Stimulated activated naive B cell treated with anti-CD40 and anti-IgM and Interleukin-4, amounts not matched to agents 10 μg/mL and 1 μg/mL and 100 μg/mL, for 72 hours (primary cell): ENCODE measurements around the gene DUSP2.

Source experiments
- ATAC-seq, 2 donors: fragments of 150-1000 bp; cut with Tn5 transposase; replicated peaks; 2 replicates each; pipeline ENCODE4 v1.10.0; 2021; ENCODE audit warnings: moderate library complexity in 1 of 2
- DNase-seq: peaks from one replicate; pipeline ENCODE4 v3.0.0; 2021
- H3K27ac Mint-ChIP-seq: one replicate; pipeline ENCODE4 v1.8.0; 2022; ENCODE audit warnings: mild to moderate bottlenecking, mixed read lengths
- H3K27me3 Mint-ChIP-seq, 2 donors: one replicate each; pipeline ENCODE4 v1.8.0; 2022; ENCODE audit warnings: mixed read lengths in 2 of 2
- H3K36me3 Mint-ChIP-seq, 2 donors: one replicate each; pipeline ENCODE4 v1.8.0; 2022; ENCODE audit warnings: mixed read lengths in 2 of 2, mild to moderate bottlenecking in 1 of 2
- H3K4me1 Mint-ChIP-seq, 2 donors: one replicate each; pipeline ENCODE4 v1.8.0; 2022; ENCODE audit warnings: mixed read lengths in 2 of 2, mild to moderate bottlenecking in 1 of 2
- H3K4me3 Mint-ChIP-seq, 2 donors: one replicate each; pipeline ENCODE4 v1.8.0; 2022; ENCODE audit warnings: mild to moderate bottlenecking in 2 of 2, mixed read lengths in 2 of 2, moderate library complexity in 1 of 2
- H3K9me3 Mint-ChIP-seq, 2 donors: one replicate each; pipeline ENCODE4 v1.8.0; 2022; ENCODE audit warnings: mixed read lengths in 2 of 2, mild to moderate bottlenecking in 1 of 2

DUSP2 gene

DNA sequence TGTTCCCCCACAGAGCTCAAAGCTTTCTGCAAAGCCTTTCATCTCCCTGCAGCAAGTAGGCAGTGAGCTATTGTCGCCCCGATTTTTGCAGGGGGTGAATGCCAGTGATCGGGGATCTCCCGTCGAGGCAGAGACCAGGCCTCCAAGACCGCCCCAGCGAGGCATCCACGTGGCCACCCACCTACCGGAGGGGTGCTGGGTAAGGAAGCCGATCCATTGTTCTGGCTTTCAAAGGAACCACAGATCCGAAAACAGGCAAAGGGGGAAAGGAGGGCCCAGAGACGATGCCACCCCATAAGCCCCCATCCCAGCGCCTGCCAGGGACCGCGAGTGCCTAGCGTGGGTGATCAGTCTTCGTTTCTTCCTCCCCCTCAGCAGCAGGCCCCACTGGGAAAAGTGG lies 31.3 kb downstream of the DUSP2 start:
- Mint-ChIP-seq H3K4me1 (peaks cover 9 to 25% of the 10 kb centered on the region in 2 donors), H3K36me3 (peaks cover 3 to 4% of the 10 kb centered on the region in 2 donors), H3K27ac (no peak overlapping the region), H3K9me3 (peaks cover 3% of the 10 kb centered on the region in 2 donors), H3K27me3 (peaks cover 13 to 30% of the 10 kb centered on the region in 2 donors), H3K4me3 (no peak overlapping the region)
- ATAC-seq, result no peak
- no peak for DNase-seq

- H3K4me3 Mint-ChIP-seq, result no peak overlapping the region
- H3K4me1 Mint-ChIP-seq, result peaks cover 9 to 24% of the 10 kb centered on the region in 2 donors
- peaks cover 3% of the 10 kb centered on the region in 2 donors for H3K9me3 Mint-ChIP-seq
- peaks cover 19 to 25% of the 10 kb centered on the region in 2 donors for H3K27me3 Mint-ChIP-seq
- H3K27ac Mint-ChIP-seq, result no peak overlapping the region
- DNase-seq, result no peak
- no peak for ATAC-seq
- peaks cover 3 to 4% of the 10 kb centered on the region in 2 donors for H3K36me3 Mint-ChIP-seq
Measured at GRCh38 chr2:96113367-96113677, 31.9 kb downstream of the DUSP2 start.

GRCh38 chr2:96112501-96113366 lies 32.5 kb downstream of the DUSP2 start:
- H3K9me3 Mint-ChIP-seq, result peaks cover 3% of the 10 kb centered on the region in 2 donors
- no peak overlapping the region for H3K27ac Mint-ChIP-seq
- peaks cover 3 to 4% of the 10 kb centered on the region in 2 donors for H3K36me3 Mint-ChIP-seq
- no peak for DNase-seq
- H3K4me1 Mint-ChIP-seq, result peaks cover 9 to 21% of the 10 kb centered on the region in 2 donors
- peaks cover 19% of the 10 kb centered on the region in 2 donors for H3K27me3 Mint-ChIP-seq
- ATAC-seq, result no peak
- no peak overlapping the region for H3K4me3 Mint-ChIP-seq

DNA sequence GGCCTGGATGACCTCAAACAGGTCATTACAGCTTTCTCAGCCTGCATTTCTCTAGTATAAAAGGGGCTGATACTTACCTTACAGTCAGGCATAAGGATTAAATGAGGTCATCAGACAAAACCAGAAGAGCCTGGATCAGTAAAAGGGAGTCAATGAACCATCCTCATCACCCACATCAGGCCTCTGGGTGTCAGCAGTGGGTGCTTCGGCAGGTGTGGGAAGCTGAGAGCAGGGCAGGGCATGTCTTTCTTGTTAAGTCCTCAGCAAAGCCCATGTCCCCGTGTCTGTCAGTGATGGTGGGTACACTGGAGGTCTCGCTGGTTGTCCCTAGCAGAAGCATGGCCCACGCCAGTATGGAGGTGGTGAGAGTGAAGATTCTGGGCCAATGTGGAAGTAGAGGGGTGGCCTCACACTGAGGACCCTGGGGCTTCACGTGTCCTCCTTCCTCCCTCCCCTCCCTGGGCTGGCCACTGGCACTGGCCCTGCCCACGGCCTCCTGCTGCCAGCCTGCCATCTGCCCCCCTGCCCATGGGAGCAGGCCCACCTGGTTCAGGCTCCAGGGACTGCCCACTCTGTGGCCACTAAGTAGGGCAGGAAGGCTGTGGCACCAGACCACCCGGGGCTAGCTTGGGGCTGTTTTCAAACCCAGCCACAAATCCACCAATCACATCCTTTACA lies 33.3 kb downstream of the DUSP2 start:
- H3K4me1 Mint-ChIP-seq, result peaks cover 3 to 17% of the 10 kb centered on the region in 2 donors
- H3K4me3 Mint-ChIP-seq, result no peak overlapping the region
- DNase-seq (no peak), ATAC-seq (no peak)
- H3K27me3 Mint-ChIP-seq, result peaks cover 13 to 19% of the 10 kb centered on the region in 2 donors
- peaks cover 3% of the 10 kb centered on the region in 2 donors for H3K9me3 Mint-ChIP-seq
- no peak overlapping the region for H3K27ac Mint-ChIP-seq
- peaks cover 3 to 4% of the 10 kb centered on the region in 2 donors for H3K36me3 Mint-ChIP-seq

GRCh38 chr2:96111257-96111640 lies 34.0 kb downstream of the DUSP2 start:
- Mint-ChIP-seq H3K4me3 (no peak overlapping the region), H3K27me3 (peaks cover 12 to 19% of the 10 kb centered on the region in 2 donors), H3K36me3 (peaks cover 3 to 4% of the 10 kb centered on the region in 2 donors), H3K27ac (no peak overlapping the region), H3K9me3 (peaks cover 3% of the 10 kb centered on the region in 2 donors), H3K4me1 (peaks cover 3 to 15% of the 10 kb centered on the region in 2 donors)
- ATAC-seq (no peak), DNase-seq (no peak)

DNA sequence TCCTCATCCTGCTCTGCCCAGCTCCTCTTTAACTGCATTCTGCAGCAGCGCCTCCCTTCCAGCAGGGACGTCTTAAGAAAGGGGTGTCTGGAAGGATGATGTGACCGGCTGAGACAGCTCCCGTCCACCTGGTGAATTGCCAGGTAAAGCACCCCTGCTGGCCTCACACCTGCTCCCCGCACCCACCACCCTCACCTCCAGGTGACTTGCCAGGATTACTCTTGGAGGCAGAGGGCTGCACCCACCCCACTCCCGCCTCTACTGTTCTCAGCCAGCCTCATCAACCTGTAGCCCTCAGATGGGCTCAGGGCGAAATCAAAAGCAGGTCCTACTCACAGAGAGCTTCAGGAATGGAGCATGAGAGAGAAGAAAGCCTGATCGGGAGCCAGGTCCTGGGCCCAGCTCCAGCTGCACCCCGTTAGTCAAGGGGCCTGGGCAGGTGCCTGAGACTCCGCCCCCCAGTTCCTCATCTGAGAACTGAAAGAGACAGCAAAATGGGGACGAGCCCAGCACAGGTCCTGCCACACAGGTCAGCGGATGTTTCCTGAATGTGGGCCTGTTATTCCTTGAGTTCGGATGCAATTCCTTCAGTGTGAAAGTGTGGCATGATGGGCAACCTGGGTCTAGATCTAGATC lies 34.5 kb downstream of the DUSP2 start:
- ATAC-seq (no peak), DNase-seq (no peak)
- Mint-ChIP-seq H3K4me1 (peaks cover 2 to 10% of the 10 kb centered on the region in 2 donors), H3K36me3 (peaks cover 3% of the 10 kb centered on the region in 2 donors), H3K9me3 (peaks cover 2 to 5% of the 10 kb centered on the region in 2 donors), H3K4me3 (no peak overlapping the region), H3K27ac (no peak overlapping the region), H3K27me3 (peaks cover 7 to 18% of the 10 kb centered on the region in 2 donors)

- Mint-ChIP-seq H3K9me3 (peaks cover 6 to 10% of the 10 kb centered on the region in 2 donors), H3K27me3 (peaks cover 0 to 12% of the 10 kb centered on the region in 2 donors)
- no peak for ATAC-seq
Measured at GRCh38 chr2:96109931-96110511, 35.2 kb downstream of the DUSP2 start.

DNA sequence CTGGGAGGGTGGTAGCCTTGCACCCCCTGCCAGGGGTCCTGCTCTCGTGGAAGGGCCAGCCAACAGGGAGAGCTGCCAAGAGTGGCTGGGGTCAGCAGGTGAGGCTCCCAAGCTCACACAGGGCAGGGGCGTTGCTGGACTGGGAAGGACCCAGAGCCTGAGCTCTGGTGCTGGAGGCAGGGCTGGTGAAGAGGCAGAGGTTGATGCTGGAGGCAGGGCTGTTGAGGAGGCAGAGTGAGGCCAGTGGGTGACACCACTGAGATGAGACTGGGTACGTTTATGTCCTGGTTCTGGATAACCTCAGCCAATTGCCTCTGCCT lies 35.9 kb downstream of the DUSP2 start:
- Mint-ChIP-seq H3K9me3 (peaks cover 11 to 13% of the 10 kb centered on the region in 2 donors), H3K27me3 (peaks cover 0 to 12% of the 10 kb centered on the region in 2 donors), H3K4me3 (no peak overlapping the region), H3K4me1 (peaks cover 0 to 6% of the 10 kb centered on the region in 2 donors), H3K36me3 (peaks cover 8 to 9% of the 10 kb centered on the region in 2 donors), H3K27ac (no peak overlapping the region)
- ATAC-seq (no peak), DNase-seq (no peak)

More at GRCh38 chr2:96109931-96110511, 35.2 kb downstream of the DUSP2 start:
- Mint-ChIP-seq H3K27ac (no peak overlapping the region), H3K4me3 (no peak overlapping the region), H3K36me3 (peaks cover 7% of the 10 kb centered on the region in 2 donors), H3K4me1 (peaks cover 0 to 6% of the 10 kb centered on the region in 2 donors)
- DNase-seq, result no peak

DNA sequence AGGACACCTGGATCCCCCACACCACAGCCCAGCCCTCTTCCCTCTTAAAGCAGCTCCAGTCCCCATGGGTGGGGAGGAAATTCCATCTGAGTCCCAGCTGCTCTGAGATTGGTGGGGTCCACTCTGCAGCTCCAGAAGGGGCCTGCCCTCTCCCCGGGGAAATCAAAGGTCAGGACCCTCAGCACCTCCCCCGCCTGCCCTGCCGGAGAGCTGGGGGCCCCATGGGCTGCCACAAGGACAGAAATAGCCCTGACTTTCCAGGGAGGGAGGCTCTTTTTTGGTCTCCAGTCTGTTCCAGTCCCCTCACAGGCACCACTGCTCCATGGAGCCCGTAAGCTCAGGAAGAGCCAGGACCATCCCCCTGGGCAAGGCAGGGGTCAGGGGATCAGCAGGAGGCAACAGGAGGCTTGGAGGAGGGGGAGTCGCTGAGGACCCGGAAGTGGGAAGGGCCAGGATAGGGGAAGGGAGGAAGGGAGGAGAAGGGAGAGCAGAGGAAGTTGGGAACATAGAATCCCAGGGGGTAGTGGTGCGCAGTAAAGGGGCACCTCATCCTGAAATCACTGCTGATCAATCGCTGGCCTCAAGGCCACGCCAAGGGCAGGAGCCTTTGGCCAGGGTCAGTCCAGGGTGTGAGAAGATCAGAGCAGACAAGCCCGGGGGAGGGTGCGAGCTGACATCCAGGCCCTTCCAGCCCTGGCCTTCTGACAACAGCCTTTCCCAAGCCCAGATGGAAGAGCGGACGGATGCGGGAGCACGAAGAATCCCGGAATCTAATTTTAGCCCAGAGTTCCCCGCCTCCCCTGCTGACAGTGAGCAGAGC lies 36.5 kb downstream of the DUSP2 start:
- Mint-ChIP-seq H3K36me3 (peaks cover 8 to 9% of the 10 kb centered on the region in 2 donors), H3K4me3 (no peak overlapping the region), H3K27ac (no peak overlapping the region), H3K9me3 (peaks cover 11 to 13% of the 10 kb centered on the region in 2 donors), H3K27me3 (peaks cover 0 to 12% of the 10 kb centered on the region in 2 donors), H3K4me1 (peaks cover 1 to 7% of the 10 kb centered on the region in 2 donors)
- ATAC-seq (no peak), DNase-seq (no peak)

DNA sequence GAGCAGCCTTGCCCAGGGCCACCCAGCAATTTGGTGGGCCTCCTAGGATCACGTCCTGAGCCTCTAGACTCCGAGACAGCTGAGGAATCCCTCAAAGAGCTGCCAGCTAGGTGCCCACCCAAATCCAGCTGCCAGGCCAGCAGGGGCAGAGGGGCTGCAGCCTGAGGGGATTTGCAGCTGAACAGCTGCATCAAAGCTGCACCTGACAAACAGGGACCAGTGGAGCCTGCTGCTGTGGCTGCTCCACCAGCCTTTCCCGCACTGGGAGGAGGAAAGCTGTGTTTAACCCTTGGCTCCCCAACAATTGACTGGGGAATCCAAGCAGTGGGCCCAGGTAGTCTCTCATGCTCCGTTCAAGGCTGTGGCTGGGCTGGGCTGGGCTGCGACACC lies 37.1 kb downstream of the DUSP2 start:
- Mint-ChIP-seq H3K27me3 (peaks cover 0 to 12% of the 10 kb centered on the region in 2 donors), H3K27ac (no peak overlapping the region), H3K9me3 (peaks cover 11 to 13% of the 10 kb centered on the region in 2 donors), H3K36me3 (peaks cover 8 to 9% of the 10 kb centered on the region in 2 donors), H3K4me1 (peaks cover 1 to 12% of the 10 kb centered on the region in 2 donors), H3K4me3 (no peak overlapping the region)
- no peak for ATAC-seq
- DNase-seq, result no peak

GRCh38 chr2:96107708-96108065 lies 37.6 kb downstream of the DUSP2 start:
- peaks cover 11 to 13% of the 10 kb centered on the region in 2 donors for H3K9me3 Mint-ChIP-seq
- no peak for ATAC-seq
- no peak overlapping the region for H3K4me3 Mint-ChIP-seq

DNA sequence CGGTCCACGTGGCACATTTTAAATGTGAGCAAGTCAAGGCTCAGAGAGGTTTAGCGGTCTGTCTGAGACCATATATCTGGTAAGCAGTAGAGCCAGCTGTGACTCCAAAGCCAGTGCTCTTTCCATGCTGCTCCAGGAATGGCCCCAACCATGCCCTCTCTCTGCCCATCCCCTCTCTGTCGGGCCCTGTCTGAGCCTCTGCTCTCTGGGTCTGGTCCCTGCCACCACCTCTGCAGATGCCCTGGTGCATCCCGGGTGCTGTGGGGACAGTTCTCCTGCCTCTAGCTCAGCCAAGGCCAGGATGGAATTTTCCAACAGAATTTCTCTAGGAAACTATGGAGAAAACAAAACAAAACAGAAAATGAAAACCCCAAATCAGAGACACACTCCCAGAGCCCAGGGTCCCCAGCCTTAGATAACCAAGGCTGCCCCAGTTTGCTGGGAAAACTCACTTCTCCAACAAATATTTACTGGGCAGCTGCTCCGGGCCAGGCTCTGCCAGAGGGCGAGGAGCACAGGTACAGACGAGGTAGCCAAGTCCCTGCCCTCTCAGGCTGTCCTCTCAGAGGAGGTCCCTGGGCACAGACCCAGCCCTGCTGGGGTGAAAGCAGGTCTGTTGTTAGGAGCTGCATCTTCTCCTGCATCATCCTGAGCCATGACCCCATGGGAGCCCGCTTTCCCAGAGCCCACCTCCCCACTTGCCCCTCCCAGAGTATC lies 38.1 kb downstream of the DUSP2 start:
- DNase-seq (no peak), ATAC-seq (no peak)
- H3K4me3 Mint-ChIP-seq, result no peak overlapping the region
- peaks cover 0 to 12% of the 10 kb centered on the region in 2 donors for H3K27me3 Mint-ChIP-seq
- peaks cover 8 to 9% of the 10 kb centered on the region in 2 donors for H3K36me3 Mint-ChIP-seq
- no peak overlapping the region for H3K27ac Mint-ChIP-seq
- peaks cover 1 to 12% of the 10 kb centered on the region in 2 donors for H3K4me1 Mint-ChIP-seq
- peaks cover 11 to 13% of the 10 kb centered on the region in 2 donors for H3K9me3 Mint-ChIP-seq

More at GRCh38 chr2:96107708-96108065, 37.6 kb downstream of the DUSP2 start:
- no peak overlapping the region for H3K27ac Mint-ChIP-seq
- H3K4me1 Mint-ChIP-seq, result peaks cover 1 to 12% of the 10 kb centered on the region in 2 donors
- peaks cover 0 to 12% of the 10 kb centered on the region in 2 donors for H3K27me3 Mint-ChIP-seq
- peaks cover 8 to 9% of the 10 kb centered on the region in 2 donors for H3K36me3 Mint-ChIP-seq
- DNase-seq, result no peak
